ENCODE measurements around the gene MAPKAP1.

Gene MAPKAP1

DNA sequence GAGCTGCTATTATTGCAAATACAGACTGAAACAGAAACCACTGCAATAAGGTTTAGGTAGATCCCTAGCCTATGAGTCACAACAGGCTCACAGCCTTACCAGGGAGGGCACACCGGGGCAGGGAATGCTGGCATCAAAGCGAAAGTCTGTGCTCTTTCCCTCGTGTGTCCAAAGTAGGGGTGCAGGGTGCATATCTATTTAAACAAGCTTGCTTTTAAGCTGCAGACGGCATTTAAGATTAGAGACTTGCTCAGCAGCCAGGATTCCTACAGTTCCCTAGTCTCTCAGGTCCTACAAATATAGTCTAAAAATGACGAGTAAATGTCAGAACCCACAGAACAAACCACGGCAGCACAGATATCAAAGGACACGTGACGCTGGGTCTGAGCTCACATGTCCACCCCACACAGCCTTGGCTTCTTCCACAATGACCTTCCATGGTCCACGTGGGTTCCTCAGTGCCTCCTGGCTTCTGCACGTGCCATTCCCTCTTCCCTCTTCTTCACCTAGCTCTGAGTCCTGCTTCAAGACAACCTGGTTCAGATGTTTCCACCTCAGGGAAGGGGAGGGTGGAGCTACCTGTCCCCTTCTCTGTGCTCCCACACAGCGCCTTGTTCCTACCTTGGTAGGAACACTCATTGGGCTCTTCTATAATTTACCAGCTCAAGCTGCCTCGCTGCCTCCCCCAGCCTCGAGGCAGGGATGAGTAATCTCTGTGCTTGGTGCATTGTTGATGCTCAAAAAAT lies 193.2 kb downstream of the MAPKAP1 start:
- DNase-seq (ENCODE audit: low spot score), result peak; percentile 25

- DNase-seq (ENCODE audit: low spot score), result no peak
Observed at GRCh38 chr9:125513303-125513667, 193.7 kb downstream of the MAPKAP1 start.

DNA sequence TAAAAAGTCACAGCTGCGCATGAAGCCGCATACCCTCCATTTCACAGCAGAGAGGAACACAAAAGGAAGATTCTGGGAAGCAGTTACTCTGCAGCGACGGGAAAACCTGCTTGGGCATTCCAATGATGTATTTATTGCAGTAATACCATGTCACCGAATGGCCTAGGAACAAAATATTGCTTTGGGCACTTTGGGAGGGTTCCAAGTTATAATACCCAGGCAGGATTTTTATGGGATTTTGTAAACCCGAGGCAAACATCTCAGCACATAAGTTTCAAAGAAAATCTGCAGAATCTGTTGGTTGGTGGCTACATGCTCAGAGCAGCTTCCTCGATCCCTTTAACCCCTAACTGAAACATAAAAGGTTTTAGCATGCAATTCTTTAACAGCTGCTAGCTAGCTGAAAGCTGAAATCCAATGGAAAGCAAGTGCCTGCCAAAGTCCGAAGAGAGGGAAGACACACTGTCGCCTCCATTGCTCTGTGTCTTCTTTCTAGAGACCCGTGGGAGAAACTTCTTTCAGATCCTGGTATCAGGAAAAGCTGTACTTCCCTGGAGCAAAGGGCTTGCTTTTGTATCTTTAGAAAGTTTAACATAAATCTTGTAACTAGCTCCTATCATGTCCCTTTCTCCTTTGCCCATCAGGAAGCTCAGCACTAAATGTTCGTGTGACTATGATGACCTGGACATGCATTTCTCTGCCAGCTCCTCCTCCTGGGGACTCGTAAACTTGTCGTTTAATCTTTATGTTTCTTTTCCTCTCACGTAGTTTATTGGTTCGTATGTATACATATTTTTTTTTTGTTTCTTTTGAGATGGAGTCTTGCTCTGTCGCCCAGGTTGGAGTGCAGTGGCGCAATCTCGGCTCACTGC lies 195.0 kb downstream of the MAPKAP1 start:
- DNase-seq (ENCODE audit: low spot score), result no peak

DNA sequence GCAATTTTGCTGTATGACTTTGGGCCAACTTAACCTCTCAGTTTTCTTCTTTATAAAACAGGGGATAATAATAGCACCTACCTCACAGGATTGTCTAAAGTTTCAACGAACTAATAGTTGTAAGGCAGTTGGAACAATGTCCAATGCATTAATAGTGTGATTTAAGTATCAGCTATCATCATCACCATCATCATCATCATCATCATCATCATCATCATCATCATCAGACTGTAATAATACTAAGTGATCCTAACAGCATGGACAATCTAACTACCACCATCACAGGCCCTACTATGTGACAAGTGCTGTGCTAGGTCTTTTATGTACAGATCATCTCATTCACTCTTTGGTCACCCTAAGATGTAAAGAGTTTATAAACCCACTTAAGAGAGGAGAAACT lies 196.0 kb downstream of the MAPKAP1 start:
- no peak for DNase-seq (ENCODE audit: low spot score)

DNA sequence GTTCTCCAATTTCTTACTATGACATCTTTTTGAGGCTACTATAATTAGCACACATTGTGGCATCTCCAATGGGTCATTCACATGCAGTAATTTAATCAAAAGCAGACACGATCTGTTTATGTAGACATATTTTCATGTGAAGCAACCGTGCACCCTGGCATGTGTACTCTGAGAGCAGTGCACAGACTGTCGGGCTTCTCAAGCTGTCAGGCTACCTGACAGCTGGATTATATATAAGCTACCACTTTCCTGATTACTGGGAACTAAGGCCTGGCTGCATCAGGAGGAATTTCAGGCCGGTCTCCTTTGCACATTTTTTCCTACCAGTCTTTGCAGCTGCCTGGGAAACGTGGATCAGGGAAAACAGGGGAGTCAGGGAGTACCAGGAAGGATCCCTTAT lies 197.5 kb downstream of the MAPKAP1 start:
- no peak for DNase-seq (ENCODE audit: low spot score)

DNA sequence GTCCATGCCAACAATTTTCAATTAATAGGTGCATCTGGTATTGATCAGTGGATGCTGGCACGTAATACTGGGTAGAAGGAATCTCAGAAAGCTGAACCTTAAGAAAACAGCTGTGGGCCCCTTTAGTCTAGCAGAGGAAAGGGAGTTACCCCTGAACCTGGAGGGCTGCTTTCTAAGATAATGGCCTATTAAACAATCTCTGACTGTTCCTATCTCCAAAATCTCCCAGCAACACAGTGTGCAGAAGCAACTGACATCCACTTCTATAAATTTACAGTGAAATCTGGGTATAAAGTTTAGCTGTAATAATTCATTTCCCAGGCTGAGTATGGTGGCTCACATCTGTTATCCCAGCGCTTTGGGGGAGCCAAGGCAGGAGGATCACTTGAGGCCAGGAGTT lies 198.8 kb downstream of the MAPKAP1 start:
- no peak for DNase-seq (ENCODE audit: low spot score)

- no peak for DNase-seq (ENCODE audit: low spot score)
Observed at GRCh38 chr9:125507226-125507625, 199.8 kb downstream of the MAPKAP1 start.

DNA sequence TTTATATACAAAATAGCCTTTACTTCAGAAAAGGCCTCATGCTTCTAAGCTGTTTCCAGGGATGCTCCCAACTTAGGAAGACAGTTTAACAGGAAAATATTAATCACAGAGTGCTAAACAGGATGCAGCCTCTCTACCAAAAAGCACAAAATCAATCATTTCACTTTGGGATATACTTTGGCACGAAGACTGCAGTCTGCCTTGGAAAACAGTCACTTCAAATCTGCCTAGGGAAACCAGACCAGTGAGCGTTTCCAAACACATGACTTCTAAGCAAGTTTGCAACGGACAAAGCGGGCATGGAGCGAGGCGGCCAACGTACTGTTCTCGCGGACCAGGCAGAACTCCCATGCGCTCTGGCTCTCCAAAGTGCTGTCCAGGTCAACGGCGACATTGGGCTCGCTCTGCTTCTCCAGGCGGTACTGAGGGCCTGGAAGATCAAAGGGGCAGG lies 201.0 kb downstream of the MAPKAP1 start:
- no peak for DNase-seq (ENCODE audit: low spot score)

GRCh38 chr9:125504616-125505015 lies 202.4 kb downstream of the MAPKAP1 start:
- DNase-seq (ENCODE audit: low spot score), result no peak

DNA sequence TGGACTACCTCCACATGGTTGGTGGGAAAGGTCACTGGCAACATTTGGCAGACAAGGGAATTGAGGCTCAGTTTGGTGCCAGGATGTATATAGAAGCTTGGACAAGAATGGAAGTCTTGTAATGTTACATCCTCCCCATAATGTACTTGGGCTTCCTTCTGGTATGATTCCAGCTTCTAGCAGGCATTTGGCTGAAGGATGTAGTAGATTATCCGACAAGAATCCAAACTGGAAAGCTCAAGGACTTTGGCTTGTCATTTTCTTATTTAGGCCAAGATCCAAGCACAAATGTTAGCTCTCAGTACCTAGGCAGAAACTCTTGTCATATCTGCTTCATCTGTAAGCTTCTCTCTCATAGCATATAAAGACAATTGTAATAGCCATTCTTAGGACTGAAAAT lies 209.1 kb downstream of the MAPKAP1 start:
- DNase-seq (ENCODE audit: low spot score), result no peak

DNA sequence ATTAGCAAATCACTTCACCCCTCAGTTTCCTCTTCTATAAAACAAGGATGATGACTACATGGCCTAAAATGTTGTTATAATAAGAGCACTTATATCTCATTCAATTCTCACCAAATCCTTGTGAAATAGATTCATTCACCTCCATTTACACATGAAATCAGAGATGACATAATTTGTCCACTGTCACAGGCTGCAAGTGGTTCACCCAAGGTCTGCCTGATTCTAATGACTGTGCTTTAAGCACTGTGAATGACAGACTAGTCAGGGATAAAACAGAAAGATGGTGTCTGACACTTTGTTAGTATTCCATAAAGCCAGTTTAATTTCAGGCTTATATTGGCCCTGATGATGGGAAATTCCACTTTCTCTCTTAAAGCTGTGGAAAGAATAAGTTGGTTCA lies 209.5 kb downstream of the MAPKAP1 start:
- no peak for DNase-seq (ENCODE audit: low spot score)

DNA sequence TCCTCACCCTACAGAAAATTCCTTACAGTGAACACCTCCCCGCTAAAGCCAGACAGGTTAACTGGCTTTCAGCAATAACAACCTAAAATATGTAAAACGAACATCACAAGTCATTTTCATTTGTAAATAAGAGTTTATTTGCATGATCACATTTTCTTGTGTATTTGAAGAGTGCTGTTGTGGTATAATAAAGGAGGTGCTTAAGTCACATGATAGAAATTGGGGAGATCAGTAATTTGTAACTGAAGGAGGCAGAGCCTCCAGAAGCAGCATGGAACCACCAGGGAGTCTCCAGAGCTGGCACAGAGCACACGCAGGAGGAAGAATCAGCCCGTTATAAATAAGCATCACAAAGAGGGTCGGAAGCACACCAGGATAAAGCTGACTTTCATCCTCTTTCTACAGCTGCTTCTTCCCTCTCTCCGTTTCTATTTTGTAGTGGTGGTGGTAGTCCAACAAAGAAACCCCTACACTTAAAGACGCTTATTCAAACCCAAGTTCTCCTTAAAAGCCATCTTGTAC lies 210.6 kb downstream of the MAPKAP1 start:
- DNase-seq (ENCODE audit: low spot score), result no peak

DNA sequence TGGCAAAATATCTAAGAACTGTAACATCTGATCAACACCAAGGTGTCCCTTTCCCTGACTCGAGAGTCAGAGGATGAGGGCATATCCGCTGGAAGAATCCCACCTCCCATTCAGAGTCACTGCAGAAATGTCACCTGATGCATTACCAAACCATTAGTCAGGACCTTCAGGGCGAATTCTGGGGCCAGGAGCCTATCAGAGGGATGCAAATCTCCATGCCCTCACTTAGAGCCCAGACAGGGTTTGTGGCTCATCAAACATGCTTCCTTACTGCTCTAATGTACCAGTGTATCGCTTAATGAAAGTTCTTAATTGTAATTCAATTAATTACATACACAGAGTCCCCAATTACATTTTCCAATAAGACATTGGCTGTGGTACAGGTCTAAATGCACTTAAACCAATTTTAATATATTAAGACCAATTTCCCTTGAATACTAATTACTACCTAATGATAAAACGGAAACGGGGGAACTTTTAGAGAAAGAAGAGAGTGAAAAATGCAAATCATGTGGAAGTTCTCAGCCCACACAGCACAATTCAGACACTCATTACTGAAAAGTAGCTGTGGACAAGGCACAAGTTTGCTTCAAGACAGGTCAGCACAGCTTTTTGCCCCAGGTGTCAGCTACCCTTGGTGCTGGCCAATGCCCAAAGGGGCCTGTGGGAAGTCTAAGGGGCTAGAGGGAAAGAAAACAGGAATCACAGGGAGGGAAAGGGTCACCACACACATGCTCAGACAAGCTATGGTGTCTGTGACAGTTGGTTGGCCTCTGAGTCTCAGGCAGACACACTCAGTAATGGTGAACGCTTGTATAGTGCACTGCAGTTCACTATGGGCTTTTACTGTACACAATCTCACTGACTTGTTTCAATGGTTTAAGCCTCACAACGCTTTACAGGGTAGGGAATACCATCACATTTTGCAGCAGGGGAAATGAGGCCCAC lies 211.6 kb downstream of the MAPKAP1 start:
- no peak for DNase-seq (ENCODE audit: low spot score)

- DNase-seq (ENCODE audit: low spot score), result no peak
Observed at GRCh38 chr9:125494653-125494915, 212.4 kb downstream of the MAPKAP1 start.

DNA sequence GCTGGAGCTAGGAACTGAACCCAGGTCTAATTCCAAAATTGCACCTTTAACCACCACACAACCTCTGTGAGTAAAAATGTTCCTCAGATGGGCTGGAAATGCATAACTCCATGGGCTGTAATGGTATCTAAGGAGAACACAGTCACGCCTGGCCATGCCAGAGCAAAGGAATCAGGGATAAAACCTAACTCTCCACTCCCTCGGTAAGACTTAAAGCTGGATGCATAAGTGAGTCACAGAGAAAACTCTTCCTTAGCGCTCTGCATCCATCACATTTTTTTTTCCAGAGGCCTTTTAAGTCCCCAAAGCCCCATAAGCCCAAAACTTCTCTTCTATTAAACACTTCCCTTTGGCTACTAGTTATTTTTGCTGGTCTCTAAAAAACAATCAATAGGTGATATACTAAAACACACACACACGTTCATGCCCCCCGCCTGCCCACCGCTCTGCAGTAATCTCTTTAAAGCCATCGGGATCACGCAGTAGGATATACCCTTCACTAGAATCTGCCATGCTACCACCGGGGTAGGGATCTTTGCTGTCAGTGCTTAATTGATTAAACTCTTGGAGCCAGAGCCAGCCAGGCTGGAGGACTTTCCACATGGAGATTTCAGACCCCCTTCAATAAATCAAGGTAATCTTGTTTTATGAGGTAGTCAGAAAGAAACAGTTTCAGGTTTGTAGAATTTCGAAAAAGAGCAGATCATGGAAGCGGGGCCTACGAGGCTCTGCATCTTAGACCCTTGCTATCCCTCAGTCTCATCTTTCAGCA lies 212.9 kb downstream of the MAPKAP1 start:
- no peak for DNase-seq (ENCODE audit: low spot score)

GRCh38 chr9:125493384-125493783 lies 213.6 kb downstream of the MAPKAP1 start:
- no peak for DNase-seq (ENCODE audit: low spot score)

GRCh38 chr9:125492719-125493118 lies 214.3 kb downstream of the MAPKAP1 start:
- DNase-seq (ENCODE audit: low spot score), result no peak

- no peak for DNase-seq (ENCODE audit: low spot score)
Observed at GRCh38 chr9:125487842-125488241, 219.2 kb downstream of the MAPKAP1 start.

DNA sequence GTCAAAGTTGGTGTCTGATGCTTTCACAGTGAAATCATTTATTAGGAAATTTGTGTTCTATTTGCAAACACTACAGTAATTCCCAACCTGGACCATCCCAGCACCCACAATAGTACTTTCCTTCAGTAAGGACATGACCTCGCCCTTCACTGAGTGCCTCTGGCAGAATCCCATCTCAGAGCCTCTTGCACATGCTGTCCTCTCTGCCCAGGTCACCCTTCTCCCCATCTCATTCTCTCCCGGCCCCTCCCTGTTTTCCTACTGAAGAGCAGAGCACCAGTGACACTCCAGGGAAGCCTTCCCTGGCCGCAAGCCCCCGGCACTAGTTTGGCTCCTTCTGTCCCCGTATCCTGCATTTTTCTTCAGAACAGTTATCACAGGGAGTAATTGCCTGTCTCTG lies 220.4 kb downstream of the MAPKAP1 start:
- DNase-seq (ENCODE audit: low spot score), result no peak

DNA sequence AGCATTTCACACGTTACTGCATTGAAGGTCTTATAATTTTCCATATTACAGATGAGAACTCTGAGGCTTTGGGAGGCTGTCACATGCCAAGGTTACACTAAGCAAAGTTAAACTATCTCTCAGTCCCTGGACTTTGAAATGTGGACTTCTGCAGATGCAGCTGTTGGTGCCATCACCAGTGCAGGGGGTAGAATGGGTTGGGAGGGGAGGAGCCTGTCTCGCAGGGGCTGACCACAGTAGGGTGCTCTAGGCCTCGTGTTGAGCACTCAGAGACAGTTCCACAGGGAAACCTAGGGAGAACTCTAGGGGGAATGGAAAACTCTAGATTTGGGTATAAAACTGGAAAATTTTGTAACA lies 220.9 kb downstream of the MAPKAP1 start:
- DNase-seq (ENCODE audit: low spot score), result no peak

- no peak for DNase-seq (ENCODE audit: low spot score)
Observed at GRCh38 chr9:125485471-125486151, 221.4 kb downstream of the MAPKAP1 start.
